Activated CD8-positive, alpha-beta memory T cell treated with anti-CD3 and anti-CD28 coated beads for 4 hours (primary cell): ENCODE measurements around the gene GDPD4.

ENCODE experiments used
- DNase-seq, 2 donors: peaks; one replicate each; pipeline ENCODE4 v3.0.0-alpha.2; 2020; ENCODE audit warnings: low read depth in 2 of 2

Gene GDPD4

GRCh38 chr11:77175021-77175842, 126.3 kb downstream of the GDPD4 start:
- no peak for DNase-seq

- no peak for DNase-seq
These were observed 126.9 kb downstream of the GDPD4 start for GRCh38 chr11:77174559-77174958.

DNA sequence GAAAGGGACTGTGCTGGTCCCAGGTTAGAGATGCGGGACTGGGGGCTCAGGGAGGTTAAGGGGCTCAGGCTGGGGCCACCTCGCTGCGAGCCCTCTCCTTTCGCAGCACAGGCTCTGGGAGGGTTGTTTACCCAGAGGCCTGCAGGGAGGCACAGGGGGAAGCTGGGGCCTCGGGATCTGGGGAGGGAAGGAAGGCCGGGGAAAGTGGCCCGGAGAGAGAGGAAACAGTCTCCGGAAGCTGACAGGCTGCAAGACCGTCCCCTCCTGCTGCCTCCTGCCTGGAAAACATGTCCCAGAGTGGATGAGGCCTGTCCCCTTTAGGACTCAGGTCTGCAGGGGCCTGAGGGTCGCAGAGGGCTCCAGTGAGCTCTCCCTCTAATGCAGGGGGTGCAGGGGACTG, 128.0 kb downstream of the GDPD4 start:
- no peak for DNase-seq

GRCh38 chr11:77172666-77172982, 128.9 kb downstream of the GDPD4 start:
- DNase-seq: no peak

DNA sequence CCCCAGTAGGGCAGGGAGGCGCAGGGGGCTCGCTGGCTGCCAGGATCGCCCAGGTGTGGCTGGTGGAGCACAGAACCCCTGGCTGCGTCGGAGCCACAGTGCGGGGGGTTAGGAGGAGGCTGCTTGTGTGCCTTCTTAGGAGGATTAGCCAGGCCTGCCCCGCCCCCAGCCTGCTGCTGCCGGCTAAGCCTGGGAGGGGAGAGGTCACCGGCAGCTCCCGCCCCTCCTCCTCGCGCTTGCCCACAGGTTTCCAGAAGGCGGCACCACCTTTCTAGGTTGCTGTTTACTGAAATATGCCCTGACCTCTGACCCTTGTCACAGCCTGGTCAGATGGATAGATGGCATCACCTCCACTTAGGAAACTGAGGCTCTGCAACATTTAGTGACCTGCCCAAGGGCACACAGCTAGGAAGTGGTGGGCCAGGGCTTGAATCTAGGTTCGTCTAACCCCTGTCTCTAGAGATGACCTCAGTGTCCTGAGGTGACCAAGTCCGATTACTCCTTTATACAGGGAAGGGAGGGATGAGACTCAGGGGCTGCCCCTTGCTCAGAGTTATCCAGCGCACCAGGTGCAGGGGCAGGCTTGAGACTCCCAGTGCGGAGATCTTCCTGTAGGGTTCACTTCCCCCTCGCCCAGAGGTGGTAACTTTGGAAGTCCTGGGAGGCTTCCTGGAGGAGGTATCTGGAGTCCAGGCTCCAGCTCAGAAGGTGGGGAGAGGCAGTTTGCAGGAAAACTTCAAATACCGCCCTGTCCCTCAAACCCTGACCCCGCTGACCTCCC, 129.4 kb downstream of the GDPD4 start:
- DNase-seq: no peak

DNA sequence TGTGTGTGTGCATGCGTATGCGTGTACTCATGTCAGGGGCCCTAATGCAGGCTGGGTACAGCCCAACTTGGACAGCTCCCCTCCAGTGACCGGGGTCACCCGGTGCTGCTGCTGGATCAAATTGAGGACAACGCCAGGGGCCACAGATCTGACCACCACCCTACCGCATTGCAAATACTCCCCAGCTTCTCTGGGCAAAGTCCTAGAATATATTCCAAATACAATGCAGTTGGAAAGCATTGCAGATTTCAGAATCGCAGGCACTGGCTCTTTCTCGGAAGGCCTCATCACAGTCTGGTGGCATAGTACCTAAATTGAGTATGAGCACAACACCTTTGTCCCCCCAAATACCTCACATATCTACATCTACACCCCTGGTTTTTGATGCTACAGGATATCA, 130.2 kb downstream of the GDPD4 start:
- no peak for DNase-seq

DNA sequence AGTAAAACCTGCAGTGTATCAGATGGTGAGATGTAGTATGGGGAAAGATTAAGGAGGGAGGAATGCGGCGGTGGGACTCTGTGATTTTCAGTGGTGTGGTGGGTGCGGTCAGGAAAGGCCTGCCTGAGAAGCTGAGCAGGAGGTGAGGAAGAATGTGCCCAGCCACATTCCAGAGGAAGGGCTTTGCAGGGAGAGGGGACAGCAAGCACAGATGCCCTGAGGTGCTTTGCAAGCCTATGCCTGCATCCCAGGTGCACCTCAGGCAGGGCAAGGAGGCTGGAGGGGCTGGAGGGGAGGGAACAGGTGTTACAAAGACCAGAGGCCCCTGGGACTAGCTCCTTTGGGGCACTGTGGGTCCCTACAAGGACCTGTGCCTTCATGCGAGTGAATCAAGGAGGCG, 131.4 kb downstream of the GDPD4 start:
- DNase-seq: no peak

- DNase-seq: no peak
These were observed 133.7 kb downstream of the GDPD4 start for GRCh38 chr11:77167791-77168190.

DNA sequence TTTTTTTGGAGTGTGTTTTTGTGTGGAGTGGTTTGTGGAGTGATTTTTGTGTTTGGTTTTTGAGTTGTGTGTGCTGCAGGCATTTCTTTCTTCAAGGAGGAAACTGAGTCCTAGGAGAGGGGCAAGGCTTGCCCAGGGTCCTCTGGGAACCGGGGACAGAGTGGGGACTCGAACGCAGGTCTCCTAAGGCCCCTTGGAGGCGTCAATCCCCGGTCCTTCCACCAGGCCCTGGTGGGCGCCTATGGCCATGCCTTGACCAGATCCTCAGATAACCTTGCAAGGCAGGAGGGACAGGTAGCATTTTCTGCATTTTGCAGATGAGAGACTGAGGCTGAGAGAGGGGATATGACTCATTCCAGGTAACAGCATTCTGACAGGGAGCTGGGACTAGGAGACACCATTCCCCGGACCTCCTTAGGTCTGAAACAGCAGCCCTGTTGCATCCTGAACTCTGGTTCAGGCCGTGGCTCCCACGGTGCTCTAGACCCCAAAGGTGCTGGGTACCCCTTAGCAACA, 134.3 kb downstream of the GDPD4 start:
- DNase-seq: no peak
